OCI-M2 (cell line): ENCODE results near the gene MRPL34.
"Not testable (repeated sequence)": the region's sequence is repeated elsewhere in the genome, so short reads cannot be mapped to it uniquely, and the experiment has no call there.

Experiments used
- DNase-seq: peaks from one replicate; lab custom pipeline; 2025; ENCODE audit not compliant: unreplicated experiment; lab: John Stamatoyannopoulos, UW

MRPL34 gene

GRCh38 chr19:17305517-17306284 lies at the start of gene MRPL34:
Gene MRPL34 (plus strand): TSS chr19:17305872. CDS start chr19:17305893, 21 bp downstream.
- peak; percentile 99 for DNase-seq

- no peak for DNase-seq
These were observed 49.5 kb upstream of the MRPL34 start for GRCh38 chr19:17256130-17256529.

GRCh38 chr19:17259118-17259780 lies 46.4 kb upstream of the MRPL34 start:
- no peak for DNase-seq

- DNase-seq = no peak
These were observed 45.7 kb upstream of the MRPL34 start for GRCh38 chr19:17259934-17260333.

- DNase-seq = no peak
These were observed 44.8 kb upstream of the MRPL34 start for GRCh38 chr19:17260842-17261325.

GRCh38 chr19:17262557-17262956 lies 43.1 kb upstream of the MRPL34 start:
- no peak for DNase-seq

GRCh38 chr19:17263712-17264640 lies 41.7 kb upstream of the MRPL34 start:
- DNase-seq = no peak

GRCh38 chr19:17264641-17264979 lies 41.1 kb upstream of the MRPL34 start, which contains the start of gene USHBP1:
Gene USHBP1 (minus strand): TSS chr19:17264745. CDS start chr19:17264299, 446 bp downstream.
- no peak for DNase-seq

GRCh38 chr19:17266026-17266425 lies 39.6 kb upstream of the MRPL34 start:
- DNase-seq = no peak

- no peak for DNase-seq
These were observed 39.1 kb upstream of the MRPL34 start for GRCh38 chr19:17266589-17266974.

GRCh38 chr19:17266975-17267788 lies 38.5 kb upstream of the MRPL34 start, which contains the start of gene BABAM1:
Gene BABAM1 (plus strand): TSS chr19:17267443. CDS start chr19:17268807, 1,364 bp downstream.
- peak; percentile 93 for DNase-seq

GRCh38 chr19:17268754-17269153 lies 36.9 kb upstream of the MRPL34 start:
- no peak for DNase-seq

- DNase-seq = not testable (repeated sequence)
These were observed 30.8 kb upstream of the MRPL34 start for GRCh38 chr19:17274892-17275291.

GRCh38 chr19:17275441-17276175 lies 30.1 kb upstream of the MRPL34 start:
- DNase-seq = no peak

- no peak for DNase-seq
These were observed 26.2 kb upstream of the MRPL34 start for GRCh38 chr19:17279436-17279835.

- peak; percentile 77 for DNase-seq
These were observed 24.0 kb upstream of the MRPL34 start, which contains the start of gene ANKLE1 for GRCh38 chr19:17281391-17282304. Gene ANKLE1 (plus strand): TSS chr19:17281901. CDS start chr19:17281921, 20 bp downstream.

GRCh38 chr19:17282488-17283125 lies 23.1 kb upstream of the MRPL34 start:
- peak; percentile 19 for DNase-seq

GRCh38 chr19:17283504-17283996 lies 22.1 kb upstream of the MRPL34 start:
- no peak for DNase-seq
